Chondrocyte (in vitro differentiated cells): ENCODE measurements around the gene TCFL5. TPM values are rescaled to one million over a fixed set of nuclear protein-coding genes. Genes with fewer than 3 reads are reported as not detected.

Source experiments
- DNase-seq: peaks from one replicate; pipeline ENCODE4 v3.0.0; 2021; ENCODE audit warnings: mixed read lengths, low spot score
- H3K27ac Mint-ChIP-seq: one replicate; pipeline ENCODE4 v1.8.0; 2021; ENCODE audit warnings: mild to moderate bottlenecking, moderate library complexity, mixed read lengths; ENCODE audit not compliant: unreplicated experiment
- H3K27me3 Mint-ChIP-seq: 2 replicates; pipeline ENCODE4 v1.8.0; 2021; ENCODE audit warnings: low read depth, mixed read lengths
- H3K36me3 Mint-ChIP-seq: 2 replicates; pipeline ENCODE4 v1.8.0; 2021; ENCODE audit warnings: low read depth, mixed read lengths
- H3K4me1 Mint-ChIP-seq: 2 replicates; pipeline ENCODE4 v1.8.0; 2021; ENCODE audit warnings: low read depth, mild to moderate bottlenecking, mixed read lengths
- H3K4me3 Mint-ChIP-seq: one replicate; pipeline ENCODE4 v1.8.0; 2021; ENCODE audit warnings: mild to moderate bottlenecking, moderate library complexity, mixed read lengths; ENCODE audit not compliant: unreplicated experiment
- H3K9me3 Mint-ChIP-seq: 2 replicates; pipeline ENCODE4 v1.8.0; 2021; ENCODE audit warnings: low read depth, mixed read lengths
- total RNA-seq: library from RNA; stranded (reverse); gene quantifications from 3 replicates; pipeline ENCODE4 v1.2.1, GENCODE V29; 2021
- TF ChIP-seq, protein P1 (sequence below): fragments of 200-600 bp; sonication (generic); IDR thresholded peaks from 2 replicates; pipeline ENCODE4 v1.5.0; 2021; ENCODE audit warnings: antibody characterized with exemption, mild to moderate bottlenecking, moderate library complexity

The TCFL5 gene
- total RNA-seq, 1 donor from 2014 or later: 12.7 TPM

DNA sequence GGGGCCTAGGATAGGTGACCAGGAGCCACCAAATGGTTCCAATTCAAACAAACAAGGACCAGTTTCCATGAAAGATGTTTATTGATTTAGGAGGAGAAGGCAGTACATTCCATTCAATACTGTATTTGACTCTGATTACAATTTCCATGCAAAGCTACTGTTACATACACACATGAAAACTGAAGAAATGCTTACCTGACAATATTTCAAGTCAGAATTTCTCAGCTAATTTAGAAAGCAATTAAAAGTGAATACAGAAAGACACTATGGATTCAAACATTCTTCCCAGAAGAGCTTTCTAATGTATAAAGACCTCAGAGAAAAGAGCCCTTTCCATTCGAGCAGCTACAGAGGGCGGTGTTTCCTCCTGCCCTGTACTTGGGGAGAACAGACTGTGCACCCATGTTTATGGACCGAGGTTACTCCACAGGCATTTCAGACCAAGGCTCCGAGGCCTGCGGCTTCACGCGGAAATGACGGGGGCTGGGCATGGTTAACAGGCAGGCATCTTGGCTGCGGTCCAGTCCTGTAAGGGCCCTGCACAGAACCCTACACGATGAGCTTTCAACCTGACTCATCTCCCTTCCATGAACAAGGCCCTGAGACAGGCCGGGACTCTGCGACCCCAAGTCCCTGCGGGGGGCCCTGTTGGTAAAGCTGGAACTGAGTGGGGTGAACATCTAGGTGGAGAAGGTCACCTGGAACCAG is 25.7 kb upstream of the TCFL5 start:
- TF ChIP-seq, protein P1, sequence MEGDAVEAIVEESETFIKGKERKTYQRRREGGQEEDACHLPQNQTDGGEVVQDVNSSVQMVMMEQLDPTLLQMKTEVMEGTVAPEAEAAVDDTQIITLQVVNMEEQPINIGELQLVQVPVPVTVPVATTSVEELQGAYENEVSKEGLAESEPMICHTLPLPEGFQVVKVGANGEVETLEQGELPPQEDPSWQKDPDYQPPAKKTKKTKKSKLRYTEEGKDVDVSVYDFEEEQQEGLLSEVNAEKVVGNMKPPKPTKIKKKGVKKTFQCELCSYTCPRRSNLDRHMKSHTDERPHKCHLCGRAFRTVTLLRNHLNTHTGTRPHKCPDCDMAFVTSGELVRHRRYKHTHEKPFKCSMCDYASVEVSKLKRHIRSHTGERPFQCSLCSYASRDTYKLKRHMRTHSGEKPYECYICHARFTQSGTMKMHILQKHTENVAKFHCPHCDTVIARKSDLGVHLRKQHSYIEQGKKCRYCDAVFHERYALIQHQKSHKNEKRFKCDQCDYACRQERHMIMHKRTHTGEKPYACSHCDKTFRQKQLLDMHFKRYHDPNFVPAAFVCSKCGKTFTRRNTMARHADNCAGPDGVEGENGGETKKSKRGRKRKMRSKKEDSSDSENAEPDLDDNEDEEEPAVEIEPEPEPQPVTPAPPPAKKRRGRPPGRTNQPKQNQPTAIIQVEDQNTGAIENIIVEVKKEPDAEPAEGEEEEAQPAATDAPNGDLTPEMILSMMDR: peak; percentile 56
- H3K4me3 Mint-ChIP-seq: peak overlapping the region; percentile 6
- H3K4me1 Mint-ChIP-seq: peaks cover 20% of the 10 kb centered on the region
- no peaks in the 10 kb centered on the region for H3K27me3 Mint-ChIP-seq
- peak overlapping the region; percentile 91 for H3K27ac Mint-ChIP-seq
- DNase-seq: peak; percentile 89
- H3K9me3 Mint-ChIP-seq: no peaks in the 10 kb centered on the region
- H3K36me3 Mint-ChIP-seq: peaks cover 29% of the 10 kb centered on the region

DNA sequence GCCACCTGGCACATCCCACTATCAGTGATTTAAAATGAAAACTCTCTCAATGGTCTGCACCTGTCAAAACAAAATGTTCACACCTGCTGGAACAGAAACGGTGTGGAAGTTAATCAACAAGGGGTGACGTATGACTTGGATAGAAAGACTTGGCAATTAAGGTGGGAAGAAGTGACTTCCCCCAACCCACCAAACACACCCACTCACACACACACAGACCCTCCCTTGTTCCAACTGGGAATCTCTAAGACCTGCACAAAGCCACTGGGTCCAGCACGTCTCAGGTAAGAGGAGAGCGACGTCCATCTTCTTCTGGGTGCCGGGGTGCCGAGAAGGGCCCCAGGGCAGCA is 25.1 kb upstream of the TCFL5 start:
- Mint-ChIP-seq H3K4me1 (peaks cover 20% of the 10 kb centered on the region), H3K4me3 (no peak overlapping the region), H3K9me3 (no peaks in the 10 kb centered on the region), H3K27me3 (no peaks in the 10 kb centered on the region), H3K36me3 (peaks cover 30% of the 10 kb centered on the region), H3K27ac (no peak overlapping the region)
- DNase-seq: peak; percentile 43
- TF ChIP-seq, protein P1: no peak

- no peaks in the 10 kb centered on the region for H3K9me3 Mint-ChIP-seq
- H3K4me1 Mint-ChIP-seq: peaks cover 20% of the 10 kb centered on the region
- no peaks in the 10 kb centered on the region for H3K27me3 Mint-ChIP-seq
- TF ChIP-seq, protein P1: no peak
- H3K36me3 Mint-ChIP-seq: peaks cover 30% of the 10 kb centered on the region
- H3K4me3 Mint-ChIP-seq: no peak overlapping the region
- H3K27ac Mint-ChIP-seq: no peak overlapping the region
- DNase-seq: peak; percentile 74
Observed at GRCh38 chr20:62885896-62886708, 24.5 kb upstream of the TCFL5 start.

GRCh38 chr20:62885046-62885895 is 23.6 kb upstream of the TCFL5 start:
- no peak overlapping the region for H3K27ac Mint-ChIP-seq
- DNase-seq: peak; percentile 57
- H3K9me3 Mint-ChIP-seq: no peaks in the 10 kb centered on the region
- H3K4me3 Mint-ChIP-seq: no peak overlapping the region
- H3K27me3 Mint-ChIP-seq: no peaks in the 10 kb centered on the region
- peaks cover 24% of the 10 kb centered on the region for H3K36me3 Mint-ChIP-seq
- TF ChIP-seq, protein P1: no peak
- H3K4me1 Mint-ChIP-seq: peaks cover 20% of the 10 kb centered on the region

DNA sequence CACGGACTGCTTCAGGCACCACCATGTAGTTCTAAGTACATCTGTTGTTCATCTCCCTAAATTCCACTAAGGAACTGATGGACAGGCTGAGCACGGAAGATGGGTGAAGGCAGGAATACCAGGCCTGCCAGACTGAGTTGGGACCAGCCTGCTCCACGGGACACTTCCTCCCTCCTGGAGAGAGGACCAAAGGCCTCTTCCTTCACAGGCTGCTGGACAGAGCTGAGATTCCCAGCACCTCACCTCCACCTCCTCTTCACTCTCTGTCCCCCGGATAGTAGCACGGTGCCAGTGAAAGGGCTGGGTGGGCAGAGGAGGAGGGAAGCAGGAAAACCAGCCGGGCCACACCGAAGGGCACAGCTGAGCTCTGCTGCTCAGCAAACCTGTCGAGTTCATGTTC is 22.9 kb upstream of the TCFL5 start:
- TF ChIP-seq, protein P1: no peak
- H3K27ac Mint-ChIP-seq: no peak overlapping the region
- H3K36me3 Mint-ChIP-seq: peaks cover 21% of the 10 kb centered on the region
- DNase-seq: peak; percentile 51
- no peaks in the 10 kb centered on the region for H3K27me3 Mint-ChIP-seq
- peaks cover 20% of the 10 kb centered on the region for H3K4me1 Mint-ChIP-seq
- no peaks in the 10 kb centered on the region for H3K9me3 Mint-ChIP-seq
- H3K4me3 Mint-ChIP-seq: no peak overlapping the region
